ENCODE results near the gene BRCA2. TPM values are rescaled to one million over a fixed set of nuclear protein-coding genes. Genes with fewer than 3 reads are reported as not detected.
"Not testable (repeated sequence)": the region's sequence is repeated elsewhere in the genome, so short reads cannot be mapped to it uniquely, and the experiment has no call there.

Gene BRCA2
- total RNA-seq, 2 experiments from 2014 or later: 24.9 to 27.2 TPM

GRCh38 chr13:32330441-32330840 is 15.1 kb downstream of the BRCA2 start:
- Mint-ChIP-seq H3K4me1 (ENCODE audit: low read depth) (no peaks in the 10 kb centered on the region), H3K36me3 (ENCODE audit: low read depth) (peaks cover 48% of the 10 kb centered on the region), H3K4me3 (no peak overlapping the region), H3K27me3 (no peaks in the 10 kb centered on the region), H3K27ac (no peak overlapping the region), H3K9me3 (no peaks in the 10 kb centered on the region)
- ChIA-PET POLR2A (no interaction called here), CTCF (interaction anchor here (1.6 kb wide), 1 partner anchor 9 kb away, joined by 5 read pairs; no protein-coding TSS in a partner anchor)
- no peak for ATAC-seq
- intact Hi-C loops (cut with micrococcal nuclease): no loop called here
- DNase-seq: no peak
- no peak for TF ChIP-seq CTCF (IDR thresholded peaks at IDR 0.05)

- H3K27ac Mint-ChIP-seq: no peak overlapping the region
- ATAC-seq (no peak), DNase-seq (no peak)
- ChIA-PET CTCF (interaction anchor here (1.6 kb wide), 1 partner anchor 13 kb away, joined by 3 read pairs; no protein-coding TSS in a partner anchor), POLR2A (no interaction called here)
- H3K36me3 Mint-ChIP-seq (ENCODE audit: low read depth): peaks cover 72% of the 10 kb centered on the region
- peaks cover 3% of the 10 kb centered on the region for H3K9me3 Mint-ChIP-seq
- H3K4me1 Mint-ChIP-seq (ENCODE audit: low read depth): no peaks in the 10 kb centered on the region
- intact Hi-C loops (cut with micrococcal nuclease): no loop called here
- no peak for TF ChIP-seq CTCF (IDR thresholded peaks at IDR 0.05)
- no peak overlapping the region for H3K4me3 Mint-ChIP-seq
- no peaks in the 10 kb centered on the region for H3K27me3 Mint-ChIP-seq
Measured at GRCh38 chr13:32334671-32335070, 19.4 kb downstream of the BRCA2 start.

GRCh38 chr13:32340914-32341313 is 25.6 kb downstream of the BRCA2 start:
- no peaks in the 10 kb centered on the region for H3K4me1 Mint-ChIP-seq (ENCODE audit: low read depth)
- POLR2A ChIA-PET: no interaction called here
- H3K36me3 Mint-ChIP-seq (ENCODE audit: low read depth): peaks cover 35% of the 10 kb centered on the region
- DNase-seq: no peak
- no peak overlapping the region for H3K4me3 Mint-ChIP-seq
- no peak for TF ChIP-seq CTCF (IDR thresholded peaks at IDR 0.05)
- no peak for ATAC-seq
- intact Hi-C loops (cut with micrococcal nuclease): no loop called here
- CTCF ChIA-PET: no interaction called here
- H3K27me3 Mint-ChIP-seq: no peaks in the 10 kb centered on the region
- H3K27ac Mint-ChIP-seq: no peak overlapping the region
- peaks cover 4% of the 10 kb centered on the region for H3K9me3 Mint-ChIP-seq

GRCh38 chr13:32347651-32348050 is 32.3 kb downstream of the BRCA2 start:
- ATAC-seq: no peak
- POLR2A ChIA-PET: interaction anchor here (0.6 kb wide), 1 partner anchor 626 kb away, joined by 3 read pairs; no protein-coding TSS in a partner anchor
- H3K27ac Mint-ChIP-seq: no peak overlapping the region

GRCh38 chr13:32350839-32351441 is 35.6 kb downstream of the BRCA2 start:
- H3K36me3 Mint-ChIP-seq (ENCODE audit: low read depth): peaks cover 36% of the 10 kb centered on the region
- H3K4me1 Mint-ChIP-seq (ENCODE audit: low read depth); POLR2A ChIA-PET; intact Hi-C loops (cut with micrococcal nuclease); CTCF ChIA-PET; H3K9me3 Mint-ChIP-seq; H3K4me3 Mint-ChIP-seq; H3K27me3 Mint-ChIP-seq; H3K27ac Mint-ChIP-seq: not testable (repeated sequence)
- DNase-seq (peak; percentile 18), ATAC-seq (peak; percentile 37)

More at GRCh38 chr13:32347651-32348050, 32.3 kb downstream of the BRCA2 start:
- peaks cover 9% of the 10 kb centered on the region for H3K4me1 Mint-ChIP-seq (ENCODE audit: low read depth)
- CTCF ChIA-PET: interaction anchor here (0.7 to 1.0 kb wide), 2 partner anchors 11 to 12 kb away, joined by 3 read pairs; no protein-coding TSS in a partner anchor
- no peak overlapping the region for H3K4me3 Mint-ChIP-seq
- no peaks in the 10 kb centered on the region for H3K27me3 Mint-ChIP-seq
- intact Hi-C loops (cut with micrococcal nuclease): no loop called here
- no peak for DNase-seq
- no peaks in the 10 kb centered on the region for H3K9me3 Mint-ChIP-seq
- no peak for TF ChIP-seq CTCF (IDR thresholded peaks at IDR 0.05)
- H3K36me3 Mint-ChIP-seq (ENCODE audit: low read depth): peaks cover 33% of the 10 kb centered on the region

All from activated CD8-positive, alpha-beta T cell treated with anti-CD3 and anti-CD28 coated beads for 36 hours (primary cell).